AG09319 (cell line): ENCODE measurements around the gene WNT2B.

Experiments used
- DNase-seq: peaks from one replicate; pipeline ENCODE4 v3.0.0-alpha.2; 2010; ENCODE audit warnings: low read depth; ENCODE audit errors: extremely low read depth
- TF ChIP-seq, protein P1 (sequence below): IDR thresholded peaks from 2 replicates; pipeline ENCODE4 v1.5.1; 2011; ENCODE audit warnings: low read depth, mild to moderate bottlenecking, inconsistent platforms, low read length, moderate library complexity

The WNT2B gene

DNA sequence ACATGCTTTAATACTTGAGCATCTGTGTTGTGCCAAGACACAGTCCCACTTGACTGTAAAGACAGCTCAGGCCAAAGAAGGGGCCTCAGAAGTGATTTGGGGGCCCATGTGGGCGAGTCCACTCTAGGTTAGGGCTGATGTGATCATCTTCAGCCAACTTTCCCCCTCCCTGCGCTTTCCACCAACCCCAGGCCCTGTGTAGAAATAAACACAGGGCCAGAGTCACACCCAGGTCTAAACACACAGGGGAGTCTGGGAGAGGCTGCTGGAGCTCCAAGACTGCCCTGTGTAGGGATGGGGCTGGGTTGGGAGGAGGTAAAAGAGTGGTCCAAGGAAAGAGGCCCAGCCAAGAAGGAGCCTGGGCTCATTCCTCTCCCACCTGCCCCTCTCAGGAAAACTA, 2.5 kb upstream of the WNT2B start:
- DNase-seq = no peak
- TF ChIP-seq, protein P1, sequence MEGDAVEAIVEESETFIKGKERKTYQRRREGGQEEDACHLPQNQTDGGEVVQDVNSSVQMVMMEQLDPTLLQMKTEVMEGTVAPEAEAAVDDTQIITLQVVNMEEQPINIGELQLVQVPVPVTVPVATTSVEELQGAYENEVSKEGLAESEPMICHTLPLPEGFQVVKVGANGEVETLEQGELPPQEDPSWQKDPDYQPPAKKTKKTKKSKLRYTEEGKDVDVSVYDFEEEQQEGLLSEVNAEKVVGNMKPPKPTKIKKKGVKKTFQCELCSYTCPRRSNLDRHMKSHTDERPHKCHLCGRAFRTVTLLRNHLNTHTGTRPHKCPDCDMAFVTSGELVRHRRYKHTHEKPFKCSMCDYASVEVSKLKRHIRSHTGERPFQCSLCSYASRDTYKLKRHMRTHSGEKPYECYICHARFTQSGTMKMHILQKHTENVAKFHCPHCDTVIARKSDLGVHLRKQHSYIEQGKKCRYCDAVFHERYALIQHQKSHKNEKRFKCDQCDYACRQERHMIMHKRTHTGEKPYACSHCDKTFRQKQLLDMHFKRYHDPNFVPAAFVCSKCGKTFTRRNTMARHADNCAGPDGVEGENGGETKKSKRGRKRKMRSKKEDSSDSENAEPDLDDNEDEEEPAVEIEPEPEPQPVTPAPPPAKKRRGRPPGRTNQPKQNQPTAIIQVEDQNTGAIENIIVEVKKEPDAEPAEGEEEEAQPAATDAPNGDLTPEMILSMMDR = no peak

DNA sequence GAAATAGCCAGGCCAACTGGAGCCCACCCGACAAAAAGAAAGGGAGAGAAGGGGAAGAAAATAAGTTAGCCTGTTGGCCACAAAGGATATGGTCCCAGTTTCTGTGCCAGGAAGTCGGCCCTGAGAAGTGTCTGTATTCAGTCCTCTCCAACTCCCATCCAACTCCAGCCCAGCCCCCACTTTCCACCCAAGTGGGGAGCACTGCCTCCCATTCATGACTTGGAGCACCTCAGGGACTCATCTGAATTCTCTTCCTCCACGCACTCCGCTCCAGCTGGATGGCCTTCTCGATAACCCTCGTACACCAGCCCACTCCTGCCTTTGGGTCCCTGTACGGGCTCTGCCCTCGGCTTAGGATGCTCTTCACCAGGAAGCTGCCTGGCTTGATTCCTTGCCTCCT, 2.0 kb upstream of the WNT2B start:
- TF ChIP-seq, protein P1 = no peak

DNA sequence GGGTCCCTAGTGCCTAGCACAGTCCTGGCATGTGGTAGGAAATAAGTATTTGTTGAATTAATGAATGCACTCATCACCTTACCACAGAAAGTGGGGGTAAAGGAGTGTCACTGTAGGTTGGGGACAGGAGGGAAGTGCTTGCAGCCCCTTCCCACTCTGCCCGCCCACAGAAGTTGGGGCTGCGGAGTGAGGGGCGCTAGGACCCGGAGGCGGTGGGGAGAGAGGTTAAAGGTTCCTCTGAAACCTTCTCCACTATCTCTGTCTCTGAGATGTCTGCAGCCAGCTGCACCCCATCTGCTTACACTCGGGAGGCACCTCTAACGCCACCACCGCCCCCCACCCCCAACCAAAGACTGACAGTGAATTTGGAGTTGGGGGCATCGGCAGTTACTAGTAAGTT, 1.4 kb upstream of the WNT2B start:
- TF ChIP-seq, protein P1 = no peak
- DNase-seq = no peak

More for the DNA sequence above, 2.0 kb upstream of the WNT2B start:
- no peak for DNase-seq

DNA sequence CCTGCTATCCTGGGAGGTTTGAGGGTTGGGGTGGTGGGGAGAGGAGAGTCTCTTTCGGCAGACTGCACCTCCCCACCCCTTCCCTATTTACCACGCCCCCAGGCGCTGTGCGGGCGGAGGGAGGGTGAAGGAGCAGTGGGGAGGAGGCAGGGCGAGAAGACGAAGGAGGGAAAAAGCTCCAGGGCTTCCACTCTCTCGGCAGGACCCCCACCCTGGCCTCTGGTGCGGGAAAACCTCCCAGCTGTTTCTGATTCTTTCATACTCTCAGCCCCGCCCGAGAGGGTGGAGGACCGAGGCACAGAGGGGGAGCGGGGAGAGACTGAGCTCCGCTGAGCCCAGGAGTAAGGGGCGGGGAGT, 866 bp upstream of the WNT2B start:
- TF ChIP-seq, protein P1 = no peak
- DNase-seq = no peak

DNA sequence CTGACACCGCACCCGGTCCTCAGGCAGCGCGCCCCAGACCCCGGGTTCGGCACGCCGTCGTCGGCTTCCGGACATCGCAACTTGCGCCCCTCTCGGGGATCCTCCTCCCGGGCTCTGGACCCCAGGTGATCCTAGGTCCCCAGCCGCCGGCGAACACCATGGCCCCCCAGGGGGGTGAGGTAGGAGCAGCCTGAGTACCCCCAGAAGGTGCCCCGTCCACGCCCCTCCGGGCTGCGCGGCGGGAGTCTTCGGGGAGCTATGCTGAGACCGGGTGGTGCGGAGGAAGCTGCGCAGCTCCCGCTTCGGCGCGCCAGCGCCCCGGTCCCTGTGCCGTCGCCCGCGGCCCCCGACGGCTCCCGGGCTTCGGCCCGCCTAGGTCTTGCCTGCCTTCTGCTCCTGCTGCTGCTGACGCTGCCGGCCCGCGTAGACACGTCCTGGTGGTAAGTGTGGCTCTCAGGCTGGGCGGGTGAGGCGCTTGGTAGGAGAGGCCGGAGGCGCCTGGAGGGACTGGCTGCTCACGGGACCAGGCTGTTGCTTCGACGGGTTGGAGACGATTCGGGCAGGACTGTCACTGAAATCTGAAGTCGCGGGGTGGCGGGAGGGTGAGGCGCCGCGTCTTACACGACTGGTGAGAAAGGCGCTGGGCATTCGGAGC, 367 bp downstream of the WNT2B start:
- TF ChIP-seq, protein P1 = no peak
- DNase-seq = no peak

DNA sequence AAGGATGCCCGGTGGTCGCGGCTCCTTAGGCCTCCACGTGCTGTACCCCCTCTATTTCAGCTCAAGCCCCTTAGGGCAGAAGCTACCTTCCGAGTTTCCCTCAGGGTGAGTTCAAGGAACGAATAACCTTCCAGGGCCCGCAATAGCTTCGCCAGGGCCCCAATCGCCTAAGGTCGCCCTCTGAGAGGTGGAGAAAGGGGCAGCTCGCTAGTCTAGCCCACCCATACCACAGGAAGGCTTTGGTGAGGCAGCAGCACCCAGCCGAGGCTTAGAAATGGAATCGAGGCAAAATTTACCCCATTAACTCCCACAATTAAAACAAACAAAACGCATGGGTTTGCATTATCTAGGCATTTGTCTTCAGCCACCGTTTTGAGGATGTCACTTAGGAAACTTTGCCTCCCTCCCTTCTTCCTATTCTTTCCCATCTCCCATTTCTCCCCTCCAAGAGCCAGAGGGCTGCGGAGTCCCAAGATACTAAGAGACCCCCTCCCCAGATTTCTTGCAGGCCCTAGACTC, 954 bp downstream of the WNT2B start:
- TF ChIP-seq, protein P1 = no peak
- no peak for DNase-seq

DNA sequence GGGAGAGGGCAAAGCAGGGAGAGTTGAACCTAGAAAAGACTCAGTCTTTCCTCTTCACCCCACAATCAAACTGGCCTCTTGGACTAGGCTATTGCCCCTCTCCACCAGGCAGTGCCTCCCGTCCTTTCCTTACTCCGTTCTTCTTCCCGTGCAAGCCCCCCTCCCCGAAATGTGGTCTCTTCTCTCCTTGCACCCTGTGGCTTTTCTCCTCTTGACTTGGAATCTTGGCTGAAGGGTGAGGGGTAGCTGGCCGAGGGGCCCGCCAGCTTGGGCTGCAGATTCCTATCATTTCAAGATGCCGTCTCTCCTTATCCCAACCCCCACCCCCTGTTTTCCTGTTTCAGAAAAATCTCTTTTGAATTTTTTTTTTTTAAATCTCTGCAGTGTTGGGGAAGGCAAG, 1.6 kb downstream of the WNT2B start:
- TF ChIP-seq, protein P1 = no peak
- no peak for DNase-seq
